ACHN (cell line): ENCODE measurements around the gene COL27A1.
"Not testable (repeated sequence)": the region's sequence is repeated elsewhere in the genome, so short reads cannot be mapped to it uniquely, and the experiment has no call there.

Experiments used
- DNase-seq: peaks from one replicate; pipeline ENCODE4 v3.0.0-alpha.2; 2015
- in situ Hi-C: cut with HindIII; loops from 2 replicates; pipeline ENCODE4 v1.10.0; 2017; ENCODE audit warnings: low sequenced_read_pairs, low pct_ligation_motif_present, low pct_unique_long_range_greater_than_20kb

Gene COL27A1

DNA sequence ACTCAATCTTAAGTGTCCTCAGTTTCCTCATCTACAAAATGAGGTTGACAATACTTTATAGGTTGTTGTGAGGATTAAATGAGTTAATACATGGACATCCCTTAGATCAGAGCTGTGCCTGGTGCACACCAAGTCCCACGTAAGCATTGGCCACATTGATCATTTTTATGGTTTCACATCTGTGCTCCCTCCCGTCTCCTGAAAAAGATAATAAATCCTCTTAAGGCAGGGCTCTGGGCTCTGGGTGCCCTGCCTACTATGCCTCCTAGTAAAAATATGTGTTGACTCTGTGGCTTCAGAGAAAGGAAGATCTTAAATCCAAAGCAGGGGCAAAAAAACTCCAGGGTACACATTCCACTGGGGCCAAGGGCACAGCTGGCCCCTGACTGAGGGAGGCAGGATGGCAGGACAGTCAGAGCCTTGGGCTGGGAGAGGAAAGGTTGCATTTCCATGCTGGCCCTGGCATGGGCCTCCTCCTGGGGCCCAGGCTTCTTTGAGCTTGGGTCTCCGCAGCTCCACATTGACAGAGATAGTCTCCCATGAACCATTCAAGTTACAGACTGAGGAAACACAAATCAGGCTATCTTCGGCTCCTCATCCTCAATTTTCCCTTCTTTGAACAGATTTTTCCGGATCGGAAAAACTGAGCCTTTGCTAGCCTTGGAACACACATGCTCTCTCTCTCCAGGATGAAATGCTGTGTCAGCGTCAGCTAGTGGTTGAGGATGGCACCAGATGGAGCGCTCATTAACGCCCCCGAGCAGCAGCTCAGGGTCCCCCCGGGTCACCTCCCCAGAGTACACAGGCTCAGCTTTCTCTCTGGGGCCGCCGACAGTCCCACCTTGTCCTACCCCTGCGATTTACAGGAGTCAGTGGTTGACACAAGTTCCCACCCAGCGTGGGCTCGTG lies 33.9 kb upstream of the COL27A1 start:
- in situ Hi-C loops, result no loop called here
- DNase-seq, result no peak

DNA sequence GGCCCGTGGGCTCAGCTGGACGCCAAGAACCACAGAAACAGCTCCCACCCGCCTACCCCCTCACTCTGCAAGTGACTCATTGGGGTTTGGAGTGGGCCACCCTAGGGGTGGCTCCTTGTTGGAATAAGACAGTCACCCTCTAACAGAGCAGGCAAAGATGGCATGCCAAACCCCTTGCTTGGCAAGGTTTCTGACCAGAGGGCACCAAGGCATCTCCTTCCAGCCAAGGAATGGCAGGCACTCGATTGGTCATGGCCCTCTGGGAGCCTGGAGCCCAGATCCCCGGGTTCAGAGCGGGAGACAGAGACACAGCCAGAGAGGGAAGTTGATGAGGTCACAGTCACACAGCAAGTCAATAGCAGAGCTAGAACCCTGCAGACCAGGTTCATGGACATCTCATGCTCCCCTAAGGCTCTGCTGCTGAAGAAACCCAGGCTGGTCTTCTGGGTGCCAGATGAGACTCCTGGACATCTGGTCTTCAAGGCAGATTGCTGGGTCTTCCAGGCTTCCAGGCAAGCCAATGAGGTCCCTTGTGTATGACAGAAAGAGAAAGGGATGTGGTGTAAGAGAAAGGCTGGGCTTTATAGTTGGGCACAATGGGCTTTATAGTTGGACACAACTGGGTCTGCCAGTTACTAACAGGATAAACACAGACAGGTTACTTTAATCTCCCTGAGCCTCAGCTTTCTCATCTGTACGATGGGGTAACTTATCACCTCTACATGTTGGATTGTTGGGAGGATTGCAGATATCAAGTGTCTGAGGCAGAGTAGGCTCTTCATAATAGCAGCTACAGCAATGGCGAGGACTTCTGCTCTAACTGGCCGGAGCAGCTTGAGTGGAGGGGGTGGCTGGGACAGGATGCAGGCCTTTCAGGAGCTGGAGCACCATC lies 33.0 kb upstream of the COL27A1 start:
- DNase-seq, result no peak
- in situ Hi-C loops, result no loop called here

DNA sequence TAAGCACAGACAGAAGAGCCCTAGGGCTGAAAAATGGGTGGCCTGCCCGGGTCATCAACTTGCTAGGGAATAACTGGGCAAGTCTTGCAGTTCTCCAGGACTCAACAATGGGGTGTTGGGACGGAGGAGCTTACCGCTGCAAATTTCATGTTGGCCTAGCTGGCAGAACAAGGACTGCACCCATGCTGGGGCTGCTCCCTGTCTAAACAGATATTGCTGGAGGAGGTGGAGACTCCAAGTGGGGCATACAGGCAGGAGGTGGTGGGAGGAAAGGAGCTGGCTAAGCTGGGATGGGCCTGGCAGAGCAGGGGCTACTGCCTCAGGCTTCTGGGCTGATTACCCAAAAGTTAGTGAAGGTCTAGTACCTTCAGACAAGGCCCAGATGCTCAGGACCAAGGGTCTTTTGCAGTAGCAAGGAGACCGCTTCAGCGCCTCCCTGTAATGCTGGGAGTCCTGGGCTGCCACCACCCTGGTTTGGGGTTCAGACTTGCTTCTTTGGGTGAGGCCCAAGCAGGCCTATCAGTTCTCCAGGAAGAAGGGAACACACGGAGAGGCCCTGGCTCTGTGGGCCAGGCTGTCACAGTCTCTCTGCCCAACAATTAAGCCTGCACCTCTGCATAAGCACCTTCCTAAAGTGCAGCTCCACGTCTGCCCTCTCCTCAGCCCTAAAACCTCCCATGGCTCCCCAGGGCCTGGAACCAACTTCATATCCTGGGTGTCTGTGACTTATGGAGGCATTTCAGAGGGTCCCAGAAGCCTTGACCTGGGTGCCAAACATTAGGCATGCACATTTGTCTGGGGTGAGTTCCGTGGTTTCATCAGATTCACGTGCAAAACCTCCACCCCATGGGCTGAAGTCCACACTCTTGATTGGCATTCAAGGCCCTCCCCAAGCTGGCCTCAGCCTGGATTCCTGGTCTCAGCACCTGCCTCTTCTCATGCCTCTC lies 32.0 kb upstream of the COL27A1 start:
- DNase-seq, result no peak
- in situ Hi-C loops, result no loop called here

DNA sequence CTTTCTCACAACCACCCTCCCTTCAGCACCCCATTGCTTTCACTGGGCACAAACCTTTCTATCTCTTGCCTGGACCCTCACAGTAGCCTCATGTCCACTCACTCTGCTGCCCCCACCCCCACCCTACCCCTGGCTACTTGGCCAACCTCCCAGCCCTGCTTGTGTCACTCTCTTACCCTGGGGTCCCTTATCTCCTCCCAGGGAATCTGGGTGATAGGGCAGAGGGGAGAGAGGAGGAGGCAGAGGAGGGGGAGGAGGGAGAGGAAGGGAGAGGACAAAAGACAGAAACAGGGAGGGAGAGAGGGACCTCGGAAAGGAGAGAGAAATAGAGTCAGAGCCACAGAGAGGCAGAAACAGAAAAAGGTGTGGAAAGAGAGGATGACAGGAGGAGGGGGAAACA lies 31.2 kb upstream of the COL27A1 start:
- DNase-seq, result no peak
- in situ Hi-C loops, result no loop called here

DNA sequence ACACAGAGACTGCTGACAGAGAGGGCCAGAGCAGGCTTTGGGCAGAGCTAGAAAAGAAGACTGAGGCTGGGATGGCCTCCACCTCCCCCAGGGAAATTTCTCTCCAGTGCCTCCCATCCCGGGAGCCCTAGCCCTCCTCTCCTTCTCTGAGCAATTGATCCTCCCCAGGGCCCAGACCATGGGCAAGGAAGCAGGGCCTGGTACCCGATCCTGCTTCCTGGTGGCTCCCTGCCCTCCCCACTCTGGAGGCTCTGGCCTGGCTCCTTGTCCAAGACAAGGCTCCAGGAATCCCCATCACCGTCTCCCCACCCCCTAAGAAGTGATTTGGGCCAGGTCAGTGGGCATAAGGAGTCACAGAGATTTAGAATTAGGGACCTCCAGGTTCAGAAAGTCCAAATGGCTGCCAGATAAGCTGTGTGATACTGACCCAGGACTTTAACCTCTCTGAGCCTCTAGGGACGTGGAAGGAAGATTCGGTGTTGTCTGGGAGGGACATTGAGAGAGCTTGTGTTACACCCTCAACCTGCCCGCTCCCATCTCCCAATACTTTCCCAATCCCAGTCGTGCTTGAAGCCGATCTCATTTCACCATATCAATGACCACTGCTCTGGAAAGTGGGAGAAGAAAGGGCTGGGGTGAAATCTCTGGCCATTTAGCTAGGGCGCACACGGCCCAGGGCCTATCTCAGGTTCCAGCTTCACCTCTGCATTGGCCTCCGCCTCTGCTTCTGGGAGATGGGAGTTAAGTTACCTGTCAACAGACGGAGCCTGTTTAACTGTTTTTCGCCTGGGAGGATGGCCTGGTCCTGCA lies 30.5 kb upstream of the COL27A1 start:
- in situ Hi-C loops, result no loop called here

DNA sequence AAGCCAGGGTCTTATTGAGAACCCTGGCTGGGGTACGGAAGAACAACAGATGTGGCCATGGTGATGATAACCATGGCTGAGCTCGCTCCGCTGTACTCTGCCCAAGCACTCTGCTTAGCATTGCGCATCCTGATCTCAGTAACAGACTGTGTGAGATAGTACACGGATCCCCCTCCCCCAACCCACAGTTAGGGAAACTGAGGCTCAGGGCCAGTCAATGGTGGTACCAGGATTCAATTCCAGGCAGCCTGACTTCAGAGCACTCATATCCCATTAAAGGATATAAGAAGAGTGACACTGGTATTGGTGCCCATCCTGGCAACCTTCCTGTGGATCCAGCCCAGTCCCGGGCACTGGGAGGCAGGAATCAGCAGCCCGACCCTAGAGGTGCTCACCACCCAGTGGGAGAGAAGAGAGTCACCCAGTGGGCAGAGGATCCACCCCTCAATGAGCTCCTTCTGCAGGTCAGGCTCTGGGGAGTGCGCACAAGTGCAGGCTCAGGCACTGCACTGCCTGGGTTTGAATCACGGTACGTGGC lies 29.8 kb upstream of the COL27A1 start:
- in situ Hi-C loops, result no loop called here
- no peak for DNase-seq

More for the DNA sequence above, 30.5 kb upstream of the COL27A1 start:
- no peak for DNase-seq

DNA sequence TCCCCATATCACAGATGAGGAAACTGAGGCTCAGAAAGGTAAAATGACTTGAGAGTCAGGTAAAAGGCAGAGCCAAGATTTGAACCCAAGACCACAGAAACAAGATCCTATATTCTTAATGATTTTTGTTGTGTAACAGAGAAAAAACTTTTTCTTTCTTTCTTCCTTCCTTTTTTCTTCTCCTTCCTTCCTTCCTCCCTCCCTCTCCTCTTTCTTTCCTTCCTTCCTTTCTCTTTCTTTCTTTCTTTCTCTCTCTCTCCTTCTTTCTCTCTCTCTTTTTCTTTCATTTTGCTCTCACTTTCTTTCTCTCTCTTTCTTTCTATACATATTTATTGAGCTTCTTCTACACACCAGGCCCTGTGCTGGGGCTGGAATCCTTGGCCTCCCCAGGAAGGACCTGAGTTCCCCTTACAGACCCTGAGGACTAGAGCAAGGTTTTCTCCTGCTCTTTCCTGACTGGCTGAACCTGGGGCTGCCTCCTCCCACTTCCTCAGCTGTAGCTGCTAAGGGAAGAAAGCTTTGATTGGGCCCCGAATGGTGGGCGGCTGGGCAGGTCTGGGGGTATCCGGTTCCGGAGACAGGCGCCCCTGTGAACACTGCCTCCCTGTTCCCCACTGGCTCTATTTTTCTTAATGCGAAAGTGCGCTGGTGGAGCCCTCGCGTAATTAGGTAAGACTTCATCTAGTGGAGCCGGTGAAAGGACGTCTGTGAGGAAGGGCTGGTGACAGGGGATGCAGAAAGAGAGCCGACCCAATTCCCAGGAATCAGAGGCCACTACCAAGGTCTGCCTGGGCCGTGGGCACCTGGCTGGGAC lies 28.9 kb upstream of the COL27A1 start:
- in situ Hi-C loops, result no loop called here
- no peak for DNase-seq

DNA sequence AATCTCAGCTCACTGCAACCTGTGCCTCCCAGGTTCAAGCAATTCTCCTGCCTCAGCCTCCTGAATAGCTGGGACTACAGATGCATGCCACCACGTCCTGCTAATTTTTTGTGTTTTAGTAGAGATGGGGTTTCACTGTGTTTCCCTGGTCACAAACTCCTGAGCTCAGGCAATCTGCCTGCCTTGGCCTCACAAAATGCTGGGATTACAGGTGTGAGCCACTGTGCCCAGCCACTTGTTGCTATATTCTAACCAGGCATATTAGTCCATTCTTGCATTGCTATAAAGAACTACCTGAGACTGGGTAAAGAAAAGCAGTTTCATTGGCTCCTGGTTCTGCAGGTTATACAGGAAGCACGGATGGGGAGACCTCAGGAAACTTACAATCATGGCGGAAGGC lies 26.6 kb upstream of the COL27A1 start:
- in situ Hi-C loops, DNase-seq: not testable (repeated sequence)

DNA sequence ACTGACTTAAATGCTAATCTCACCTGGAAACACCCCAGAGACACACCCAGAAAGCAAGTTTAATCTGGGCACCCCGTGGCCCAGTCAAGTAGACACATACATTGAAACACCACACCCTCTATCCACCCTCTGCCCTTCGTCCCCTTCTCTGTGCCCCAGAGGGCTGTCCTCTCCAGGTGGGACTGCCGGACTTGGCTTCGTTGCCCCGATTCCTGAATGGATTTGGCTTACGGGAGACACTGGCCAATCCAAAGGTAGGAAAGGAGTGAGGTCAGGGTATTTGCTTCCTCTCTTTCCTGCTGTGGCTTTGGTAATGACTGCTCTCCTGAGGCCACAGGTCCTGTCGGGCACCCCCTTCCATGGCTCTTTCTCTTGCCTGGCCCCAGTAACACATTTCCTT lies 25.2 kb upstream of the COL27A1 start:
- in situ Hi-C loops, result no loop called here

DNA sequence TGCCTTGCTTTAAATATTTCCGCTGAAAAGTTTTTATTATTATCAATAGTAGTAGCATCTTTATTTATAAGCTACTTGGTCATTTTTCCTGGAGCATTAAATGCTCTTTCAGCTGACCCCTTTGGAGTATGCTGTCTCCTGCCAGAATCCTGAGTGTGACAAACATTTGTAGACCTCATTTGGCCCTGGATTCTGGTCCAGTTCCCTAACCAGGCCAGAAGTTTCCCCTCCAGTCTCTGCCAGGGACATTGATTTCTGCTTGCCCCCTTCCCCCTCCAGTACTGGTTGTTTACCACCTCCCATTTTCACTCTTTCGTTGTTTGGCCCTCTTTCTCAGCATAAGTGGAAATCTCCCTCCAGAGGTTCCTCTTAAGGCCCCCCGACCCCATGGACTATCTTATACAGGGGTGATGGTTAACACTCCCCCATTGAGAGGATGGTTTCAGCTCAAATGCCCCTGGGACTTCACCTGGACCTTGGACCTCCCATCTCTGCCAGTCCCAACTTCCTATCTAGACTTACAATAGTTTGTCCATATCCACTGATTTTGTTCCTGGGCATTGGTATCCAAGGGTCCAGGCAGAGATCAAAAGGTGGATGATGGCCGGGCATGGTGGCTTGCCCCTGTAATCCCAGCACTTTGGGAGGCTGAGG lies 24.6 kb upstream of the COL27A1 start:
- DNase-seq, result no peak
- in situ Hi-C loops, result no loop called here

More for the DNA sequence above, 25.2 kb upstream of the COL27A1 start:
- DNase-seq, result no peak

DNA sequence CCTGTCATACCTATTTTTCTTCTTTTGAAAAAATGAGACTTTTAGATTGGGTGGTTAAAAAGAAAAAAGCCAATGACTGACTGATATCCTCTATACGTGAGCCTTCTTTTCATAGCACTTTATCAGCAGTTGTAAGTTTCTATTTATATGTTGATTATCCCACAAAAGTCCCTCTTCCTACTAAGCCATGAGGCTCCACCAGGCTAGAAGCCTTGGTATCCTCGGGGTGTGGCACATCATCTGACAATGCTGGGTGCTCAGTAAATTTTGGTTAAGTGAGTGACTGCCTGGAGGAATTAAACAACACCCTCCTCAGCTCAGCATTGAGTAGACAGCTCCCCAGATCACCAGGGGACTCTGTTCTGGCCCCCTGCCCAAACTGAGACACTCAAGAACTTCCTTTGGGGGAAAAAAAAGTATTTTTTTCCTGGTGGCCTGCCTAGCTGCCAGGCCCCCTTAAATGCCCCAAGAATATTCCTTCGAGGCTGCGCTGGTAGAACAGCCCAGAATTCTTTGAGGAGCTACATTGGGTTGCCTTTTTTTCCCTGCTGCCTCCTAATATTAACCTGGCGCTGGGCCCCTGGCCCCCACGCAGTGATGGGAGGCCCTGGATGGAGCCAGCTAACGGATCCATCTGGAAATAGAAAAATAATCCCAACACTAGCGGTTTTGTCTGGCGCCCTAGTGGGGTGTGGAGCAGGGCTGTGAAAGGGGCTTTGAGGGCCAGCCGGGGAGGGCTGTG lies 23.4 kb upstream of the COL27A1 start:
- in situ Hi-C loops, result no loop called here
- DNase-seq, result no peak

DNA sequence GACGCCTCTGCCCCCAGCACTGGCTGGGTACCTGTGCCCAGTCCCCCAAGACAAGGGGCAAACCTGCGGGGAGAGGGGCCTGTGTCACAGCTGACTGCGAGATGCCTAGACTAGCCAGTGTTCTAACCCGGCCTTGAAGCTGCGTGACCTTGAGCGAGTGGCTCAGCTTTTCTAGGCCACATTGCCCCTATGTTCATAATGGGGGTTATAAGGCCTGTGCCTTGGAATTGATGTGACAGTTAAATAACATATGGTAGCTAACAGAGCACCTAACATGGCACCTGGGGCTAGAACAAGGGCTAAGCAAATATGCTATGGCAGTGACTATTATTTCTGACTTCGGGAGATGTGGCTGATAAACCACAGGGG lies 22.8 kb upstream of the COL27A1 start:
- no peak for DNase-seq
- in situ Hi-C loops, result no loop called here

DNA sequence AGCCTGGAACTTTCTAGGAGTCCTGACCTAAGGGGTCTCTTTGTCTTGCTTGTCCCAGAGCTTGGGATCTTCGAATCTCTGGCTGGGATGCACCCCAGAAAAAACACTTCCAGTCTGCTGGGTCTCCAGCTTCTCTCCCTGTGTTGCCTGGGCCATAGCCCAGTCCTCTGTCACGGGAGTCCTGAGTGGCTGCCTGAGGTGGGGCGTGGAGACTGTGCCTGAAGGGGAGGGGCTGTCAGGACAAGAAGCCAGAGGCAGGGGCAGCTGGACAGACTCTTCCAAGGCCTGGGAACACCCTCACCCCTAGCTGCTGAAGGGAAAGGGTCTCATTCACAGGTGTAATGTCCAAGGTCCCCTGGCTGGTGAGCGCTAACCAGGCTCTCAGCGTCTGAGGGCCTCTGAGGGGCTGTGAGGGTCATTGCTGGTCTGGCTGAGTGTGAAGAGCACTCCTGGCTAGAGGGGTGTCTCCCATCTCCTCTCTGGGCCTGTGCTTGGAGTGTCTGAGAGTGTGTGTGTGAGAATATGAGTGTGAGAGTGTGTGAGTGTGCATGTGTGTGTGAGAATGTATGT lies 20.4 kb upstream of the COL27A1 start:
- in situ Hi-C loops, result no loop called here
- no peak for DNase-seq

DNA sequence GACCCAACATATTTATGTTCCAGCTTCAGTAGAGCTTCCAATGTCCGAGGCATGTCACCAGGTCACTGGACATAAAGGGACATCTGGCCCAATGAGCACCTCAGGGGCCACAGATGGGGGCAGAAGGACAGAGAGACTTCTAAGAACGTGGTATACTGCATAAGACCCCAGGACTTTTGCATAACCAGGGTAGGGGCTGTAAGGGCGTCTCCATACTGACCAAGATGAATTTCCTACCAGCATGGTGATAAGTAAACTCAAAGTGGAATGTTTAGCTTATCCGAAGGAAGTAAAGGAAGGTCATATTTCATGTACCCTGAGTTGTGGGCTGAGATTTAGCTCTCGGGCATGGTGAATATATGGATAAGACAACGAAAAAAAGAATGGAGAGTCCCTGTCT lies 17.5 kb upstream of the COL27A1 start:
- in situ Hi-C loops, result no loop called here
- no peak for DNase-seq

DNA sequence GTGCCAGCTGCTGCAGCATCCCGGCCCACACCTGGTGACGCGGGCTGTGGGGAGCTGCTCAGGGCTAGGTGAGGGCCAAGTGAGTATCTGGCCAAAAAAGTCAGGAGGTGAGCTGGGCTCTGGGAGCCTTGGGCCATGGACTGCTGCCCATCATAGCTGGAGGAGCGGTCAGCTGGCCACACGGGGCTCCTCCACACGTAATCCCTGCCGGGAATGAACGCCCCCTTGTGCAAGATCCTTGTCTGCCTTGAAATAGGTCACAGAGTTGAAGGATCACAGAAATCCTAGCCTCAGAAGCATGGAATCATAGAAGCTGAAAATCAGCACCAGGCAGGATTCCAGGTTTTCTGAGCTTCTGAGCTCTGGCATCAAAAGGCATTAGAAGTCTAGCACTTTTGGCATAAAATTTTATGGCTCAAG lies 16.8 kb upstream of the COL27A1 start:
- DNase-seq, result no peak
- in situ Hi-C loops, result no loop called here
